Limb (tissue), 2 donors: Measurements from ENCODE around the gene AIG1.
"Not testable (repeated sequence)": the region's sequence is repeated elsewhere in the genome, so short reads cannot be mapped to it uniquely, and the experiment has no call there.

Source experiments
- DNase-seq, 2 donors: peaks; one replicate each; pipeline ENCODE4 v3.0.0-alpha.2; 2016; ENCODE audit errors: extremely low spot score in 2 of 2

Gene AIG1

DNA sequence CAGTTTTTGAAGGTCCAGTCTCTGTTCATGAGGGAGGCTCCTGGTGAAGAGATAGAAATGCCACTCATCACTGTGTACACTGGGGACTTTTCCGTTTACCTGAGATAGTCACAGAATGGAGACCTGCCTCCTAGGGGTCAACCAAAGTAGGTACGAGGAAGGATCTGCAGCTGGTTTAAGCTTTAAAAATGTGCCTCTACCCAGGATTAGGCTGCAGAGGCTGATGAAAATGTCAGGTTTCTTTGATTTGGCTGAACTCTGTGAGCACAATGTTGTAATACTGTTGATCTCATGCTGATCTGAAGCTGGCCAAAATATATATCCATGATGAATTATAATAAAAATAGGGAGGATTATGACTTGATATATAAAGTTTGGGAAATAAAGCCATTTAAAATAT, 207.1 kb downstream of the AIG1 start:
- no peak for DNase-seq

DNA sequence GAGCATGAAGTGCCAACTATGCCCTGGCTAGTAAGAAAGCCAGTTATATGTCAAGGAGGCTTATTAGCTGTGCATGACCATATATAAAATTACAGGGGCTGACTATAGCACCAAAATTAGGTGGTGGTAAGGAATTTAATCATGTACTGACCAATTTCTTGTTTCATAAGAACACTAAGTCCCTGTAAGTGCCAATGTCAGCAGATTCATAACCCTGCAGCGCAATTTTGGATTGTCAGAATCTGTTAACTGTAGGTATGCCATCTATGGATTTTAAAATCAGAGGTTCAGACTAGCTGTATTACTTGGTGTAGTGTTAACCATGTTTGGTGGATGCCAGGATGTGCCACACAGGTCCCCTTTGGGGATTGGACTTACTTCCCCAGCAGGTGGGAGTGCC, 207.8 kb downstream of the AIG1 start:
- no peak for DNase-seq

DNA sequence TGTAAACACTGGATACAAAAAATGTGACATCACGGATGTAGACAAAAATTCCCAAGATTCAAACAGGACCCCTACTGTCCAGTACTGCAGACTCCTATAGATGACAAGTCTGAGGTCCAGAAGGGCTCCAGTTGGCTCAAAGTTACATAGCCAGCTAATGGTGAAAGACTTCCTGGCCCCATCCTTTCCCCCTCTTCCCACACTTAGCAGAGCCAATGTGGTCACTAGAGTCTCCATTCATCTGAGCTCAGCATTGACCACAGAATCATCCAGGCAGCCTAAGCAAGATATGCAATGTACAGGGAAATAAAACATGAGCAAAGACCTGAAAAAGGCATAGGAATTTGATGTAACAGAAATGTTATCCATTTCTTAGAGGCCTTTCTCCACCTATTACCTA, 209.3 kb downstream of the AIG1 start:
- no peak for DNase-seq

DNA sequence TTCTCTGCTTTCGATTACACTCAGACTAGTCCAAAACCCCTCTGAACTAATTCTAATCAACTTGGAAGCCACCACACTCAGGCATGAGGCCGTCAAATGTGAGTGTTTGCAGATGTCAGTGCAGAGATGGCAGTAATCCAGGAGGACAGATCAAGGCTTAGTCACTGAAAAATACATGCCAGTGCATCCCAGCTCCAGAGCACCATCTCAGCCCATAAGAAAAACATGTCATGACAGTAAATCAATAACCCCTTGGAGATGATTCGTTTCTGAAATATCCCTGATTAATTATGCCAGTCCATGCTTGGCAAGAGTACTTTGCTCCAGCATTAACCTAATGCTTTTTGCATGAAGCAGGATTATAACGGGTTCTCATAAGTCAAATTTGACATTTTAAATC, 210.3 kb downstream of the AIG1 start:
- peak in 1 of 2 donors; percentile 43 for DNase-seq

DNA sequence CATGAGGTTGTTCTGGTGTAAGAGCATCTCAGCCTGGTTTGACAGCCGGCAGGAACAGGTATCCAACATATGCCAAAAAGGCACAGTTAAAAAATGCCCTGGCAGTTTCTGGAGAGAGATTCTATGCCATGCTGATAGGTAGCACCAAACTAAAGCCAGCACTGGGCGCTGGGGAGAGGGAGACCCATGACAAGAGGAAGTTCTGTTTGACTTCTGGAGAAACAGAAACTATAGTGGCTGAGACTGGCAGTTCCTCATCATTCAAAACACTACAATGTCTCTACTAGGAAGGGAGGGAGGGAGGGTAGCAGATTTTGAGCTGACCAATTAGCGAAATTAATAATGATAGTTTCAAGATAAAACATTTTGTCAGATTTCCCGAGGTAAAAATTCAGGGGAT, 215.7 kb downstream of the AIG1 start:
- no peak for DNase-seq

DNA sequence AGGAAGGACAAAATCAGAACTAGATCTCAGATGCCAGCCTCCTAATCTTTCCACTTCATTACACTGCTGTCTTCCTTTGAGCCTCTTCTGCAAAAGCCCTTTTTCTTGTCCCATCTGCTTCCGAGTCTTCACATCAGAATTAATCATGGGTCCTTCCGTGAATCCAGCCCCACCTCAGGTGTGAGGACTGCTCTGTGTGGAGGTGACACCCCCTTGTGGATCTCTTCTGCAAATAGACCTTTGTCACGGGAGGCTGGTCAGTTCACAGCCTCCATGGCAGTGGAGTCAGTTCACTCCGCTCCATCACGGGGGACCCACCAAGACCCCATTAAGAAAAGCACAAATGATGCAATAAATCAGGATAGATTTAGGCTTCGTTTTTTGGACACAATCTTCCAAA, 218.7 kb downstream of the AIG1 start:
- DNase-seq: no peak

DNA sequence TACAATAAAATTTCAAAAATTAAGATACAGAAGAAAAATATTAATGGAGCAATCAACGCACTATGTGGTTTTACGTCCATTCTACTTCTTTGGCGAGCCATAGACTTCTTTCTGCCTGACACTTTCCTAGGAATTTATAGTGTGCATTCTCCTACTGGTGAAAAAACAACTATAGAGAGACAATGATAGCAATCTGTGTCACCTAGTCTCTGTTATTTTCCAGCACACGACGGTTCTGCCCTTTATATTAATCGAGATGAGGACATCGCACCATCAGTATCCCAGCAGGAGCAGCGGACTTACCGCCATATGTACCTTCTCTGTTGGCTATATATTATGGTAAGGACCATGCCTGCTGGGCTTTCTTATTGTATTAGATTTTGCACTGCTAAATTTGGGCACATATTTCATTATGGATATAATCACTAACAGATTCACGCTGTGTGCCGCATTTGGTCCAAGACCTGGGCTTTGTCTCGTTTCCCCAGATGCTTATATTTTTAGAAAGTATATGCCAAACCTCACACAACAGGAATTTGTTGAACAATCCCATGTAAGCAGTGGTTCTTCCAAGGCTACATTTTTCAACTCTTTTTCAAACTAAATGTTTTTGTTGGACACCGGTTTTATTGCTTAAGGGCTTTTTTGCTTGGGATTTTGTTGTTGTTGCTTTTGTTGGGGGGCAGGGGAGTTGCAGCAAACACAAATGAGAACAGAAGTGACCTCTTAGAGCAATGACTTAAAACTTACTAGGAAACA, 223.4 kb downstream of the AIG1 start:
- DNase-seq: no peak

DNA sequence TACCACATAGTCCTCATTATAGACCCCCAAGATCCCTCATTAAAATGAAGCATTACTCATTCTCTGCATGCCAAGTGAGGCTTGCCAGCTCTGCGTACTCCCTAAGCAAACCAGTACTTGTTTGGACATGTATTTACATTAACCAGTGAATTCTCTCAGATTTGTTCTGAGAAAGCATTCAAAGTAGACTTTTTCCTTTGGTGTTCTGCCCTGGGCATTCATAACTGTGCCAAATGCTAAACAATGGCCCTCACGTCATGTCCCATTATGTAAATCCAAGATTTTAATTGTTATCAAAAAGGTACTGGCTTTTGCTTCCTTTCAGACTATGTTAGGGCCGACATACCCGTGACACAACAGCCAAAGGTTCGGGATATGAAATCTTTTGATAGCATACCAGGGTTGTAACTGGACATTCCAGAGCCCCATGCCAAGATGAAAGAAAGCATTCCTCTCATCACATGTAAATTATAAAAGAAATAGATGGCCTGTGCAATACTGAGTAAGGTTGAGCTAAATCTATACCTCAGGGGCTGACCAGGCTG, 225.6 kb downstream of the AIG1 start:
- DNase-seq: no peak

DNA sequence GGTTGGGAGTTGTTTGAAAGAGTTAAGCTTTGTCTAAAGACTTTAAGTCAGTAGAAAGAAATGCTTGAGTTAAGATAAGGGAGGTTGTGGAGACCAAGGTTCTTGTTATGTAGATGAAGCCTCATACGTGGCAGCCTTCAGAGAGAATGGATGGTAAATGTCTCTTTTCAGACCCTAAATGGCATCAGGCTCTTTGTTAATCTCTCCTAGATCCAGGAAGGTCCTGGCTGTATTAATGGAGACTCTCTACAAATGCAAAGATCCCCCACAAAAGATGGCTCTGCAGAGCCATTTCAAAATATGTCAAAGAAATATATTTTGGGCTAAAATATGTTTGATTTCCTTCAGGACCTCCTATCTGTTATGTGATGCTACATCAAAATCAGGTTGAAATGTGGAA, 228.2 kb downstream of the AIG1 start:
- no peak for DNase-seq

DNA sequence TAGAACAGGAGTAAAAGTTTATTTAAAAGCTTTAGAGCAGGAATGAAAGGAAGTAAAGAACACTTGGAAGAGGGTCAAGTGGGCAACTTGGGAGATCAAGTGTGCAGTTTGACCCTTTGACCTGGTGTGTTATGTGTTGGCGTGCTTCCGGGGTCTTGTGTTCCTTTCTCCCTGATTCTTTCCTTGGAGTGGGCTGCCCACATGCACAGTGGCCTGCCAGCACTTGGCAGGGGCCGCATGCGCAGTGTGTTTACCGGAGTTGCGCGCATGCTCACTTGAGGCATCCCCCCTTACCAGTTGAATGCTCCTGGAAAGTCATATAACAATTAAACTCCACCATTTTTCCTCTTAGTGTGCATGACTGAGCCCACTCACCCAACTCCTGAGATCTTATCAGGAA, 229.5 kb downstream of the AIG1 start:
- no peak for DNase-seq

DNA sequence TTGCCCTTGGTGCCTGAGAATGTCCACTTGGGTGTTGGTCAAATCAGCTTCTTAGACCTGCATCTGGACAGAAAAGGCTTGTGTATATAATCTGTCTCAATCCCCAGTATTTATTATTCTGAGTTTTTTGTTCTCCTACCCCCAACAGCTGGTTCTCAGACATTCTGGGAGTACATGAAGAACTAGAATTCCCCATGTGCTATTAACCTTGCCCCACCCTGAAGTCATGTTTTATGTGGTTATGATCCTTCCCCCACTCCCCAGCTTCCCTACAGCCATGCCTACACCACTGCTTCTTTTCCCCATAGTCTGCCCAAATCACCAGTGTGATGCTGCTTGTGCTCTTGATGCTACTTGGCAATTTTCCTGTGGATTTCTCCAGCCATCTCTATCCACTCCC, 232.8 kb downstream of the AIG1 start:
- no peak for DNase-seq

DNA sequence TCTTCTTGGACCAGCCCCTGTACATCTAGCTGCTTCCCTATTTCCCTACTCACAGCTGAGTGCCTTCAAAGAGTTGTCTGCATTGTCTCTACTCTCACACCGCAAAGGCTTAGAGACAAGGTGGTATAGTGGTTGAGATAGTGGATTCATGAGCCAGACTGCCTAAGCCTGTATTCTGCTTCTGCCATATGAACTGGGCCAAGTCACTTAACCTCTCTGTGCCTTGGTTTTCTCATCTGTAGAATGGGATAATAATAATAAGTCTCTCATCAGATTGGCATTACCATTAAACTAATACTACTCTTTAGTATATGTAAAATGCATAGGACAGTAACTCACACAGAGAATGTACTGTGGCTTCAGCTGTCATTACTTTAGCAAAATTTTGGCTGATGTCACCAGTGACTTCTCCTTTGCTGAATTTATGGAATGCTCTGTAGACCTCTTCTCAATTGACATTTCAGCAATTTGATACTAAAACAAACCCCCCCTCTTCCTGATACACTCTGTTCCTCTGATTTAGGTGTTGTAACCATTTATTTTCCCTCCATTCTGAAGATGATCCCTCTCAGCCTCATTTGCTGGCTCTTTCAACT, 233.7 kb downstream of the AIG1 start:
- DNase-seq: no peak

DNA sequence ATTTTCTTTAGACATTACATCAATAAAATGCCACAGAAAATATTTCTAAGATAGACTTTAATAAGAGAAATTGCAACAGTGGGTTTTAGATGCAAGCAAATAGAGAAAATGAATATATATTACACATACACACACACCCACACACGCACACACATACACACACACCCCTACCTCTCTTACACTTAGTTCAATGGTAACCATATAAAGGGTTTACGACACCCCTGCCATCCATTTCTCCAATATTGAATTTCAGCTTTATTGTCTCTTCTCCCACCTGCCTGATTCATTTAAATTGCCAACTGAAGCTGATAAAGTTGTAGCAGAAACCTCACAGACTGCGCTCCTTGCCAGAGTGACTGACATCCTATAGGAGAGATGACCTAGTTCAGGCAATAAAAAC, 235.2 kb downstream of the AIG1 start:
- no peak for DNase-seq

DNA sequence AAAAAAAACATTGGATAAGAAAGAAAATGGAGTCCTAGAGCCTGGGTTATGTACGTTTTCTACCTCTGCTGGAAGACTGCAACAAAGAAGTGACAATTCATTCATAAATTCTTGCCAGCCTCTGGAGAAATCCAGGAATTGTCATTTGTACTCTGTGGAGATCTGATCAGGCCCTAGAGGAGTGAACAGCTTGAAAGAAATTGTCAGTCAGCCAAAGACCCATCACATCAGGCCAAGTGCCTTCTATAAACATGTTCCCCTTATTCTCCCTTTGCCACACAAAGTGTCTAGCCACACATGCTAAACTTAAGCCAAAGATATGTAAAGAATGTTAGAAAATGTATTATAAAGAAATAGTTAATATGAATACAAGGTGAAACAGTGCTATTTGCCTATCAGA, 237.4 kb downstream of the AIG1 start:
- no peak for DNase-seq

DNA sequence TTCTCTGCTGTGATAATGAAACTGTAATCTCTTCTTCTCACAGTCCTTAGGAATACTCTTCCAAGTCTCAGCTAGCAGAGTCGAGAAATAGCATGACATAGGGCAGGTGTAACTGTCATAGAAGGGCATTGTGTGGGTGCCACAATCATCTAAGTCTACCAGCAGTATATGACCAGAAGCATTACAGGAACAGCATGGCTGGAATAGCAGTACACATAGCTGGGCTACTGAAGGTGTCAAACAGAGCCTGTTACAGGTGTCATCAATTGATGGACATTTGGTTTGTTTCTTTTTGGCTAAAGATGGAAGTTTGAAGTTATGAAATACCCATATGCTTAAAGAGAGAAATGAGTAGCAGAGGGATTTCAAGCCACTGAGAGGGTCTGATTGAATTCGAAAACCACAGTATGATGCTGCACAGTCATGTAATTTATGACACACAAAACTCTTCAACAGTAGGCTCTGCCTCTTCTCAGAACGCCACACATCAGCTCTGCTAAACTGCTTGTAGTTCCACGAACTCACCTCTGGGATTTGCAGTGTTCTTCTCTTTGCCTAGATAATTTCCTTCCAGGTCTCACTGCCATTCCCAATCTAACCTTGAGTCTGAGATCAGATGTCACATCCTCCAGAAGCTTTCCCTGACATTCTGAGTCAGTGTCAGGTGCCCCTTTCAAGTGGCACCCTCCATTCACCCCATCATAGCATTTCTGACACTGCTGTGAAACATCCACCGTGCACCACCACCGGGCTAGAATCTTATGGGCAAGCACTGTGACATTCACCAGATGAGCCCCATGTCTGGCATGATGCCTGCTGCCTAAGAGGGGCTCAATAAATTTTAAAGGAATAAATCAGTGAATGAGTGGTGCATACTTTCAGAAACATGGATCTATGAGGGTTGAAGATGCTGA, 238.8 kb downstream of the AIG1 start:
- DNase-seq: no peak

DNA sequence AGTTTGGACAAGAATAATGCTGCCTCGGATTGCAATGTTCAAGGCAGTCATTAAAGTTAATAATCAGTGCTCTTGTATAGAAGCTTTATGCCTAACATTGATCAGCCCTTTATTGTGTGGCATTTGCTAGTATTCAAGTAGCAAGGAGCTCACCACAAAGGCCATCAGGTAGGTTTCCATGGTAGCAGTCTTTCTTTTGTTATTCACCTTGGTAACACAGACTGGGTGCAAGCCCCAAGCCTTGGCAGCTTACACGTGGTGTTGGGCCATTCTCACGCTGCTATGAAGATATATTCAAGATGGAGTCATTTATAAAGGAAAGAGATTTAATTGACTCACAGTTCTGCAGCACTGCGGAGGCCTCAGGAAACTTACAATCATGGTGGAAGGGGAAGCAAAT, 240.5 kb downstream of the AIG1 start:
- no peak for DNase-seq

DNA sequence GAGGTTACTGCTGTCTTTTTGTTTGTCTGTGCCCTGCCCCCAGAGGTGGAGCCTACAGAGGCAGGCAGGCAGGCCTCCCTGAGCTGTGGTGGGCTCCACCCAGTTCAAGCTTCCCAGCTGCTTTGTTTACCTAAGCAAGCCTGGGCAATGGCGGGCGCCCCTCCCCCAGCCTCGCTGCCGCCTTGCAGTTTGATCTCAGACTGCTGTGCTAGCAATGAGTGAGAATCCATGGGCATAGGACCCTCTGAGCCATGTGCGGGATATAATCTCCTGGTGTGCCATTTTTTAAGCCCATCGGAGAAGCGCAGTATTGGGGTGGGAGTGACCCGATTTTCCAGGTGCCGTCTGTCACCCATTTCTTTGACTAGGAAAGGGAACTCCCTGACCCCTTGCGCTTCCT, 247.1 kb downstream of the AIG1 start:
- not testable (repeated sequence) for DNase-seq

DNA sequence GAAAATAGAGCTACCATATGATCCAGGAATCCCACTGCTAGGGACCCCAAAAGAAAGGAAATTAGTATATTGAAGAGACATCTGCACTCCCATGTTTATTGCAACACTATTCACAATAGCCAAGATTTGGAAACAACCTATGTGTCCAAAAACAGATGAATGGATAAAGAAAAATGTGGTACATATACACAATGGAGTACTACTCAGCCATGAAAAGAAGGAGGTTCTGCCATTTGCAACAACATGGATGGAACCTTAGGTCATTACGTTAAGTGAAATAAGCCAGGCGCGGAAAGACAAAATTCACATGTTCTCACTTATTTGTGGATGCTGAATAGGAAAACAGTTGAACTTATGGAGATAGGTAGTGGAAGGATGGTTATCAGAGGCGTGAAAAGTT, 252.5 kb downstream of the AIG1 start:
- DNase-seq: no peak

DNA sequence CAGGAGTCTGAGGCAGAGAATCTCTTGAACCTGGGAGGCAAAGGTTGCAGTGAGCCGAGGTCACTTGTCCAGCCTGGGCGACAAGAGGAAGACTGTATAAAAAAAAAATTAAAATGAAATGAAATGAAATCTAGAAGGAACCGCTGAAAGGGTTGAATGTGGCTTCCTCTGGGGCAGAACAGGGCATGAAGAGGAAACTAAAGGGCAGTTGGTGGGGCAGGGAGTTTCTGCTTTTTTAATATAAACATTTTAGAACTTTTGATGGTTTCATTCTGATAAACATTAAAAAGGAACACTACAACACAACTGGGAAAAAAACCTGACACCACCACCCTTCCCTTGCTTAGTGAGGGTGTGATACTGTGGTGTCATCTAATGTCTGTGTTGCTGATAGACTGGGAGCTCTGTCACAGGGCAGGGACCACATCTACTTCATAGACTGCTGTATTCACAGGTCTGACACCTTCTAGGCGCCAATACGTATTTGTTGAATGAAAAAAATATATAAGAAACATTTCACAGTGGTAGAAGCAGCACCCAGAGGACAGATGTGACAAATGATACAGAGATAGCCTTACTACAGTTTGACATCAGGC, 260.9 kb downstream of the AIG1 start:
- DNase-seq: no peak

DNA sequence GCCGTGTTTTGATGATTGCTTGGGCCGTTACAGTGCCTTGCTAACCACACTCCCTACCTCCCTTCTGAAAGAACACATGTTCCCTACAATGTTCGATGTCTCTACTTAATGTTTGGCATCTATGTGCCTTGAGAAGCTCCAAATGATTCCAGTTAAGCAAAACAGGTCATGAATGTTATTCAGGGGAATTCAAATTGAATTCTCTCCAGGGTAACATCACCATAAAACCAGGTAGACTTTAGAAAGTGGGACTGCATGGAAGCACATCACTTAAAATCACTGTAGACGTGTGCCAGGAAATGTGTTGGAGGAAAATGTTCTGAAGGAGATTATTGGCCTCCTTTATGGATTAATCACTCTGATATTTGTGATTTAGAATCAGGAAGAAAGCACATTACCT, 261.7 kb downstream of the AIG1 start:
- DNase-seq: no peak

DNA sequence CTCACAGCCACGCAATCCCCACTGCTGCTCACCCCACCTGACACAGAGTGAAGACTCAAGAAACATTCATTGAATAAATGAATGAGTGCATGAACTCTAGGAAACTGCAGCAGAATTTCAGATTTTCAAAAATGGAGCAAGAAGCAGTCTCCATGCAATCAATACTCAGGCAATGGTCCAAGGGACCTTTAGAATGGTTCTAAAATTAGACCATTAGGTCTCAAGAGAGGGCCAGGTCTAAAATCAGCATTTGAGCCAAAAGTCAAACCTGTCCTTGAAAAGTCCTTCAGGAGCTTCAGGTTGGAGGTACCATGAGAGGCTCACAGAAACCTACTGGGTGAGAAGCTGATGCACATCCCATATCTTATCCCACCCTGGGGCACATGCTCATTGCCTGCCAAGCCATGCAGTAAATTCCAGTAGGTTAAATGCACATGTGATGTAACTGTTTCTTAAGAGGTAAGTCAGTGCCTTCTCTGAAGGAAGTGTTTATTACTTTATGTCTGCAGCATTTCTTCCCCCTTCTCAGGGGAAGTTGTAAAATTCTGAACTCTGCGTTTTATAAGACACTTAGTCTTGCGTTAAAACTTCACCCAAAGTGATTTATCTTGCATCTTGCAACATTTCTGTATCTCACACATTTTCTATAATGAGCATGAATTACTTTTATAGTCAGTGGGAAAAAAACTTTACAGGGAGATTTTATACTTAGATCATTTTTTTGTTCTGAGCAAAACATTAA, 263.2 kb downstream of the AIG1 start:
- no peak for DNase-seq
